ENCODE measurements around the gene TMEM203. TPM values are rescaled to one million over a fixed set of nuclear protein-coding genes. Genes with fewer than 3 reads are reported as not detected.
A peak's percentile ranks its signal among the peaks of the same experiment; 100 is the strongest.

TMEM203 gene
- total and polyA plus RNA-seq, 2 of the 13 experiments (the other 11 are each of a cell fraction or from before 2014, with no cell fraction given): 23.4 to 36.7 TPM

GRCh38 chr9:137254624-137255447 is 49.4 kb upstream of the TMEM203 start, which contains the start of gene NELFB (continued):
- no peak for TF ChIP-seq ZNF251 (CRISPR knock-in tag; IDR thresholded peaks at IDR 0.05)
- no peak for TF ChIP-seq HNRNPK (IDR thresholded peaks at IDR 0.05; ENCODE audit: low read depth, low read length, poor library complexity, severe bottlenecking)
- 0 out of 2 replicates have a peak, but pooled peaks have one; percentile 55 for TF ChIP-seq ZNF446 (CRISPR knock-in tag; IDR thresholded peaks at IDR 0.05)
- TF ChIP-seq, protein P1, sequence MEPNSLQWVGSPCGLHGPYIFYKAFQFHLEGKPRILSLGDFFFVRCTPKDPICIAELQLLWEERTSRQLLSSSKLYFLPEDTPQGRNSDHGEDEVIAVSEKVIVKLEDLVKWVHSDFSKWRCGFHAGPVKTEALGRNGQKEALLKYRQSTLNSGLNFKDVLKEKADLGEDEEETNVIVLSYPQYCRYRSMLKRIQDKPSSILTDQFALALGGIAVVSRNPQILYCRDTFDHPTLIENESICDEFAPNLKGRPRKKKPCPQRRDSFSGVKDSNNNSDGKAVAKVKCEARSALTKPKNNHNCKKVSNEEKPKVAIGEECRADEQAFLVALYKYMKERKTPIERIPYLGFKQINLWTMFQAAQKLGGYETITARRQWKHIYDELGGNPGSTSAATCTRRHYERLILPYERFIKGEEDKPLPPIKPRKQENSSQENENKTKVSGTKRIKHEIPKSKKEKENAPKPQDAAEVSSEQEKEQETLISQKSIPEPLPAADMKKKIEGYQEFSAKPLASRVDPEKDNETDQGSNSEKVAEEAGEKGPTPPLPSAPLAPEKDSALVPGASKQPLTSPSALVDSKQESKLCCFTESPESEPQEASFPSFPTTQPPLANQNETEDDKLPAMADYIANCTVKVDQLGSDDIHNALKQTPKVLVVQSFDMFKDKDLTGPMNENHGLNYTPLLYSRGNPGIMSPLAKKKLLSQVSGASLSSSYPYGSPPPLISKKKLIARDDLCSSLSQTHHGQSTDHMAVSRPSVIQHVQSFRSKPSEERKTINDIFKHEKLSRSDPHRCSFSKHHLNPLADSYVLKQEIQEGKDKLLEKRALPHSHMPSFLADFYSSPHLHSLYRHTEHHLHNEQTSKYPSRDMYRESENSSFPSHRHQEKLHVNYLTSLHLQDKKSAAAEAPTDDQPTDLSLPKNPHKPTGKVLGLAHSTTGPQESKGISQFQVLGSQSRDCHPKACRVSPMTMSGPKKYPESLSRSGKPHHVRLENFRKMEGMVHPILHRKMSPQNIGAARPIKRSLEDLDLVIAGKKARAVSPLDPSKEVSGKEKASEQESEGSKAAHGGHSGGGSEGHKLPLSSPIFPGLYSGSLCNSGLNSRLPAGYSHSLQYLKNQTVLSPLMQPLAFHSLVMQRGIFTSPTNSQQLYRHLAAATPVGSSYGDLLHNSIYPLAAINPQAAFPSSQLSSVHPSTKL (CRISPR knock-in tag; IDR thresholded peaks at IDR 0.05): no peak
- TF ChIP-seq SOX6 (IDR thresholded peaks at IDR 0.05): no peak
- no peak for TF ChIP-seq SOX6 (CRISPR knock-in tag; IDR thresholded peaks at IDR 0.05)
- no peak; the same call in 1 of the 2 replicates for TF ChIP-seq ZNF329 (CRISPR knock-in tag; IDR thresholded peaks at IDR 0.05; ENCODE audit: low read depth)
- no peak for TF ChIP-seq GFI1 (CRISPR knock-in tag; IDR thresholded peaks at IDR 0.05; ENCODE audit: borderline replicate concordance)
- TF ChIP-seq, protein P2, sequence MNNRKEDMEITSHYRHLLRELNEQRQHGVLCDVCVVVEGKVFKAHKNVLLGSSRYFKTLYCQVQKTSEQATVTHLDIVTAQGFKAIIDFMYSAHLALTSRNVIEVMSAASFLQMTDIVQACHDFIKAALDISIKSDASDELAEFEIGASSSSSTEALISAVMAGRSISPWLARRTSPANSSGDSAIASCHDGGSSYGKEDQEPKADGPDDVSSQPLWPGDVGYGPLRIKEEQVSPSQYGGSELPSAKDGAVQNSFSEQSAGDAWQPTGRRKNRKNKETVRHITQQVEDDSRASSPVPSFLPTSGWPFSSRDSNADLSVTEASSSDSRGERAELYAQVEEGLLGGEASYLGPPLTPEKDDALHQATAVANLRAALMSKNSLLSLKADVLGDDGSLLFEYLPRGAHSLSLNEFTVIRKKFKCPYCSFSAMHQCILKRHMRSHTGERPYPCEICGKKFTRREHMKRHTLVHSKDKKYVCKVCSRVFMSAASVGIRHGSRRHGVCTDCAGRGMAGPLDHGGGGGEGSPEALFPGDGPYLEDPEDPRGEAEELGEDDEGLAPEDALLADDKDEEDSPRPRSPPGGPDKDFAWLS (CRISPR knock-in tag; IDR thresholded peaks at IDR 0.05; ENCODE audit: borderline replicate concordance): no peak
- TF ChIP-seq, protein P3, sequence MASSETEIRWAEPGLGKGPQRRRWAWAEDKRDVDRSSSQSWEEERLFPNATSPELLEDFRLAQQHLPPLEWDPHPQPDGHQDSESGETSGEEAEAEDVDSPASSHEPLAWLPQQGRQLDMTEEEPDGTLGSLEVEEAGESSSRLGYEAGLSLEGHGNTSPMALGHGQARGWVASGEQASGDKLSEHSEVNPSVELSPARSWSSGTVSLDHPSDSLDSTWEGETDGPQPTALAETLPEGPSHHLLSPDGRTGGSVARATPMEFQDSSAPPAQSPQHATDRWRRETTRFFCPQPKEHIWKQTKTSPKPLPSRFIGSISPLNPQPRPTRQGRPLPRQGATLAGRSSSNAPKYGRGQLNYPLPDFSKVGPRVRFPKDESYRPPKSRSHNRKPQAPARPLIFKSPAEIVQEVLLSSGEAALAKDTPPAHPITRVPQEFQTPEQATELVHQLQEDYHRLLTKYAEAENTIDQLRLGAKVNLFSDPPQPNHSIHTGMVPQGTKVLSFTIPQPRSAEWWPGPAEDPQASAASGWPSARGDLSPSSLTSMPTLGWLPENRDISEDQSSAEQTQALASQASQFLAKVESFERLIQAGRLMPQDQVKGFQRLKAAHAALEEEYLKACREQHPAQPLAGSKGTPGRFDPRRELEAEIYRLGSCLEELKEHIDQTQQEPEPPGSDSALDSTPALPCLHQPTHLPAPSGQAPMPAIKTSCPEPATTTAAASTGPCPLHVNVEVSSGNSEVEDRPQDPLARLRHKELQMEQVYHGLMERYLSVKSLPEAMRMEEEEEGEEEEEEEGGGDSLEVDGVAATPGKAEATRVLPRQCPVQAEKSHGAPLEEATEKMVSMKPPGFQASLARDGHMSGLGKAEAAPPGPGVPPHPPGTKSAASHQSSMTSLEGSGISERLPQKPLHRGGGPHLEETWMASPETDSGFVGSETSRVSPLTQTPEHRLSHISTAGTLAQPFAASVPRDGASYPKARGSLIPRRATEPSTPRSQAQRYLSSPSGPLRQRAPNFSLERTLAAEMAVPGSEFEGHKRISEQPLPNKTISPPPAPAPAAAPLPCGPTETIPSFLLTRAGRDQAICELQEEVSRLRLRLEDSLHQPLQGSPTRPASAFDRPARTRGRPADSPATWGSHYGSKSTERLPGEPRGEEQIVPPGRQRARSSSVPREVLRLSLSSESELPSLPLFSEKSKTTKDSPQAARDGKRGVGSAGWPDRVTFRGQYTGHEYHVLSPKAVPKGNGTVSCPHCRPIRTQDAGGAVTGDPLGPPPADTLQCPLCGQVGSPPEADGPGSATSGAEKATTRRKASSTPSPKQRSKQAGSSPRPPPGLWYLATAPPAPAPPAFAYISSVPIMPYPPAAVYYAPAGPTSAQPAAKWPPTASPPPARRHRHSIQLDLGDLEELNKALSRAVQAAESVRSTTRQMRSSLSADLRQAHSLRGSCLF (CRISPR knock-in tag; IDR thresholded peaks at IDR 0.05; ENCODE audit: borderline replicate concordance): no peak
- peak; percentile 32; the same call in 1 of the 2 replicates for TF ChIP-seq ZSCAN12 (CRISPR knock-in tag; IDR thresholded peaks at IDR 0.05)
- no peak for TF ChIP-seq IKZF1 (IDR thresholded peaks at IDR 0.05)
- no peak for TF ChIP-seq ZNF260 (CRISPR knock-in tag; IDR thresholded peaks at IDR 0.05; ENCODE audit: borderline replicate concordance, low read depth)
- TF ChIP-seq ZNF704 (CRISPR knock-in tag; IDR thresholded peaks at IDR 0.05; ENCODE audit: borderline replicate concordance): no peak
- TF ChIP-seq ZNF10 (CRISPR knock-in tag; IDR thresholded peaks at IDR 0.05; ENCODE audit: borderline replicate concordance, low read depth): no peak
- no peak for TF ChIP-seq HHEX (CRISPR knock-in tag; IDR thresholded peaks at IDR 0.05)
- peak; percentile 7; the same call in 1 of the 2 replicates for TF ChIP-seq ZNF501 (CRISPR knock-in tag; IDR thresholded peaks at IDR 0.05)
